A673 (cell line): ENCODE measurements around the gene RHBDF2. TPM values are rescaled to one million over a fixed set of nuclear protein-coding genes. Genes with fewer than 3 reads are reported as not detected.
A peak's percentile ranks its signal among the peaks of the same experiment; 100 is the strongest.

Experiments used
- BruUV-seq: library from RNA; stranded (reverse); fragments of 400-500 nt; replicated peaks from 2 replicates; lab custom pipeline; 2021; lab: Mats Ljungman, UMichigan
- CTCF ChIA-PET: fragments of 300-600 bp; sonication (Branson Sonifier 250); formaldehyde crosslinking; loops from one replicate; lab custom pipeline; 2022; ENCODE audit warnings: antibody characterized with exemption; lab: Charles Lee
- POLR2A ChIA-PET: fragments of 300-600 bp; sonication (Branson Sonifier 250); formaldehyde crosslinking; loops from one replicate; lab custom pipeline; 2022; ENCODE audit warnings: antibody characterized with exemption; ENCODE audit not compliant: low non-redundant PET; lab: Charles Lee
- DNase-seq: peaks from one replicate; pipeline ENCODE4 v3.0.0-alpha.2; 2015; ENCODE audit warnings: low spot score
- H3K27ac ChIP-seq: fragments of 200-600 bp; sonication (generic); 2 replicates; pipeline ENCODE4 v1.5.1; 2016; ENCODE audit warnings: mixed run types, low read depth, mild to moderate bottlenecking, mixed read lengths, antibody characterized with exemption, low read length; ENCODE audit not compliant: poor library complexity, severe bottlenecking
- H3K27me3 ChIP-seq: fragments of 200-600 bp; sonication (generic); replicated peaks from 2 replicates; pipeline ENCODE4 v1.6.1; 2017; ENCODE audit warnings: mixed run types, low read depth, mild to moderate bottlenecking, mixed read lengths, antibody characterized with exemption, low read length; ENCODE audit not compliant: insufficient read depth, poor library complexity
- H3K36me3 ChIP-seq: fragments of 200-600 bp; sonication (generic); 2 replicates; pipeline ENCODE4 v1.6.1; 2016; ENCODE audit warnings: mixed run types, mild to moderate bottlenecking, mixed read lengths, antibody characterized with exemption, low read length; ENCODE audit not compliant: insufficient read depth, poor library complexity, severe bottlenecking
- H3K4me1 ChIP-seq: fragments of 200-600 bp; sonication (generic); 2 replicates; pipeline ENCODE4 v1.6.1; 2017; ENCODE audit warnings: mixed run types, mild to moderate bottlenecking, mixed read lengths, antibody characterized with exemption, low read length; ENCODE audit not compliant: insufficient read depth, poor library complexity, severe bottlenecking
- H3K4me3 ChIP-seq: fragments of 200-600 bp; sonication (generic); 2 replicates; pipeline ENCODE4 v1.5.1; 2016; ENCODE audit warnings: low read depth, mixed run types, mild to moderate bottlenecking, mixed read lengths, low read length; ENCODE audit not compliant: poor library complexity, severe bottlenecking
- H3K9me3 ChIP-seq: fragments of 200-600 bp; sonication (generic); 2 replicates; pipeline ENCODE4 v1.6.1; 2016; ENCODE audit warnings: mixed run types, low read depth, mild to moderate bottlenecking, mixed read lengths, antibody characterized with exemption, low read length; ENCODE audit not compliant: poor library complexity, severe bottlenecking
- EZH2 ChIP-seq: fragments of 200-600 bp; sonication (generic); IDR thresholded peaks from 2 replicates; pipeline ENCODE4 v1.6.1; 2017; ENCODE audit warnings: borderline replicate concordance, low read depth, mild to moderate bottlenecking, mixed read lengths, antibody characterized with exemption, low read length; ENCODE audit not compliant: poor library complexity, severe bottlenecking
- intact Hi-C: fragments of 100-400 bp; cut with micrococcal nuclease; formaldehyde crosslinking; loops from one replicate; pipeline ENCODE4 v1.10.0; 2022; ENCODE audit not compliant: unreplicated experiment
- total RNA-seq: library from RNA; stranded (reverse); gene quantifications from 2 replicates; pipeline ENCODE4 v1.2.3, GENCODE V29; 2021
- TF ChIP-seq, protein P1 (sequence below): fragments of 300-800, 200-600 bp; sonication (generic); conservative IDR thresholded peaks from 2 replicates; pipeline ENCODE4 v1.5.1; 2017; ENCODE audit warnings: low read depth, mild to moderate bottlenecking, antibody characterized with exemption, low read length, moderate library complexity, mixed read lengths

The RHBDF2 gene
- total RNA-seq, 1 experiment from 2014 or later: 20.4 TPM

DNA sequence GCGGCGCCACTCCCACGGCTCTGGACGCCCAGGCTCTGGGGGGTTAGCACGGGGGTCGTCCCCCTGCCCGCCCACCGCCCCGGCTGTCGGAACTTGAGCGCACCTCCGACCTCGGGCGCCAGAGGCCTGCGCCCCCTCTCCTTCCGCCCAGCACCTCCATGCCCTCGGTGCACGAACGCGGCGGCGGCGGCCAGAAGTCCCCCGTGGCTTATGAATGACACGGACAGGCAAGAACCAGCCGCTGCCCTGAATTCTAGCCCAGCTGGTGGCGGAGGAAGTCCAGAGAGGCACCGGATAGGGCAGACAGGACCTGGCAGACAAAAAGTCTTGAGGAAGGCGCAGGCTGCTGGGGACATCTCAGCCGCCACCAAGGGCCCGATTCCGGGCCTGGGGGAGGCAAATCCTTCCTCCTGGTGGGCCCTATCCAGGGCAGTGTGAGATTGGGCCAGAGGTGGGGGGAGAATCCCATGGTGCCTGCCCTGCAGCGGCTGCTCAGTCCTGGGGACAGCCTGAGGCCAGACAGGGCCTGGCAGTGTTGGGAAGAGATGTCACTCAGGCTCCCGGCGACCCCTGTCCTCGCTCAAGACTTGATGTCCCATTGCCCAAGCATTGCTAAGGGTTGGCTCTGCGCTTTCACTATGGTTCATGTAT, 37.2 kb upstream of the RHBDF2 start:
- no peak for DNase-seq
- ChIA-PET CTCF (no interaction called here), POLR2A (no interaction called here)
- Histone ChIP-seq H3K4me3 (peak overlapping the region; percentile 42), H3K27me3 (peaks cover 5% of the 10 kb centered on the region), H3K9me3 (no peaks in the 10 kb centered on the region), H3K27ac (no peak overlapping the region), H3K36me3 (no peaks in the 10 kb centered on the region), H3K4me1 (peaks cover 12% of the 10 kb centered on the region)
- TF ChIP-seq, protein P1, sequence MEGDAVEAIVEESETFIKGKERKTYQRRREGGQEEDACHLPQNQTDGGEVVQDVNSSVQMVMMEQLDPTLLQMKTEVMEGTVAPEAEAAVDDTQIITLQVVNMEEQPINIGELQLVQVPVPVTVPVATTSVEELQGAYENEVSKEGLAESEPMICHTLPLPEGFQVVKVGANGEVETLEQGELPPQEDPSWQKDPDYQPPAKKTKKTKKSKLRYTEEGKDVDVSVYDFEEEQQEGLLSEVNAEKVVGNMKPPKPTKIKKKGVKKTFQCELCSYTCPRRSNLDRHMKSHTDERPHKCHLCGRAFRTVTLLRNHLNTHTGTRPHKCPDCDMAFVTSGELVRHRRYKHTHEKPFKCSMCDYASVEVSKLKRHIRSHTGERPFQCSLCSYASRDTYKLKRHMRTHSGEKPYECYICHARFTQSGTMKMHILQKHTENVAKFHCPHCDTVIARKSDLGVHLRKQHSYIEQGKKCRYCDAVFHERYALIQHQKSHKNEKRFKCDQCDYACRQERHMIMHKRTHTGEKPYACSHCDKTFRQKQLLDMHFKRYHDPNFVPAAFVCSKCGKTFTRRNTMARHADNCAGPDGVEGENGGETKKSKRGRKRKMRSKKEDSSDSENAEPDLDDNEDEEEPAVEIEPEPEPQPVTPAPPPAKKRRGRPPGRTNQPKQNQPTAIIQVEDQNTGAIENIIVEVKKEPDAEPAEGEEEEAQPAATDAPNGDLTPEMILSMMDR: no peak
- TF ChIP-seq EZH2: no peak
- no TSS peak for BruUV-seq
- intact Hi-C loops: no loop called here

DNA sequence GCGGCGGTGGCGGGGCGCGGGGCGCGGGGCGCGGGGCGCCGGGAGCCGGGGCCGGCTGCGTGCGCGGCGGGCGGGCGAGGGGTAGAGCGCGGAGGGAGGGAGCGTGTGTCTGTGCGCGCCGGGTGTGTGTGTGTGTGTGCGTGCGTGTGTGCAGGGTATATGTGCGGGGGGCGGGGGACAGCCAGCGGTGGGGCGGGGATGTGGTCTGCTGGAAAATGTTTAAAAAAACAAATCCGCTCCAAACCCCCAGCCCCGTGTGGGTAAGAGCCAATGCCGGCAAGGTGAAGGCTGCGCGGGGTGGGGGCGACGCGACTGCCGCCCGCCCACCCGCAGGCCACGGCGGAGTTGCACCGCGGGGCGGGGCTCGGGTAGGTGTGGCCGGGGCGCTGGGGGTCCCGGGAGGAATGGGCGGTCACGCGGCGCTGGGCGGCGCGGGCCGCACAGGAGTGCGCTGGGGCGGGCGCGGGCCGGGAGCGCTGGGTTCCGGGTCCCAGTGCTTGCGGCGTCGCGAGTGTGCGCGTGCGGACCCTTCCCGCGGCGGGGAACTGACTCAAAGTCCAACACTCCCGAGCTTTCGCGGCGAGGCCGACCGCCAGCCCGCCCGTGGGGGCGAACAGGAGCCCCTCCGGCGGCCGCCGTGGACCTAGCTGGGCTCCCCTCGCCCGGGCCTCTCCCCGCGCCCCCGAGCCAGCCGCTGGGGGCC, 36.5 kb upstream of the RHBDF2 start, which contains the start of gene CYGB:
TSS of gene CYGB (minus strand) at position 132 of the 703 bp plus-strand sequence. CDS start 167 bp downstream, outside the sequence.
- H3K4me1 ChIP-seq: peaks cover 10% of the 10 kb centered on the region
- ChIA-PET CTCF (no interaction called here), POLR2A (no interaction called here)
- peaks cover 5% of the 10 kb centered on the region for H3K27me3 ChIP-seq
- no peak within 1 kb of the TSS for H3K27ac ChIP-seq
- DNase-seq: no peak
- TF ChIP-seq, protein P1: no peak
- no peaks in the 10 kb centered on the region for H3K36me3 ChIP-seq
- intact Hi-C loops: no loop called here
- H3K4me3 ChIP-seq: peak within 1 kb of the TSS; percentile 42
- no peaks in the 10 kb centered on the region for H3K9me3 ChIP-seq
- BruUV-seq: no TSS peak

DNA sequence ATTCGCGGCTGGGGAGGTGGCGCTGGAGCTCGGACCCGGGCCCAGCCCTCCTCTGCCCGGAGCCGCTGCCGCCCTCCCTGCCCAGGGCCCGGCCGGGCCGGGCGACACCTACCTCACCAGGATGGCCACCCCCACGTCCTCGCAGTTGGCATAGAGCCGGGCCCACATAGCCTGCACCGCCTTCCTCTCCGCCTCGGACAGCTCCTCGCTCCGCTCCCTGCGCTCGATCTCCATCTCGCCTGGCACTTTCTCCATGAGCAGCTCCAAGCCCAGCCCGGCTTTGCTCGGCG, 36.0 kb upstream of the RHBDF2 start:
- intact Hi-C loops: no loop called here
- no TSS peak for BruUV-seq
- H3K9me3 ChIP-seq: no peaks in the 10 kb centered on the region
- TF ChIP-seq EZH2: no peak
- TF ChIP-seq, protein P1: no peak
- no peaks in the 10 kb centered on the region for H3K36me3 ChIP-seq
- peaks cover 10% of the 10 kb centered on the region for H3K4me1 ChIP-seq
- peaks cover 5% of the 10 kb centered on the region for H3K27me3 ChIP-seq
- no peak for DNase-seq
- ChIA-PET CTCF (no interaction called here), POLR2A (no interaction called here)
- peak overlapping the region; percentile 42 for H3K4me3 ChIP-seq
- H3K27ac ChIP-seq: no peak overlapping the region
